AG04450 (cell line): ENCODE data around the gene RYR3. TPM values are rescaled to one million over a fixed set of nuclear protein-coding genes. Genes with fewer than 3 reads are reported as not detected.

Experiments
- CTCF ChIA-PET: fragments of 300-600, 350-600 bp; formaldehyde crosslinking; extraction: SDS; loops from one replicate; lab custom pipeline; 2022; ENCODE audit warnings: antibody characterized with exemption, inconsistent platforms; lab: Charles Lee
- POLR2A ChIA-PET: fragments of 350-600 bp; formaldehyde crosslinking; extraction: SDS; loops from one replicate; lab custom pipeline; 2021; ENCODE audit warnings: antibody characterized with exemption, inconsistent platforms; lab: Yijun Ruan, JAX
- DNase-seq: peaks from one replicate; pipeline ENCODE4 v3.0.0-alpha.2; 2011; ENCODE audit warnings: low read depth, low spot score
- H3K27ac ChIP-seq: one replicate; pipeline ENCODE4 v1.5.1; 2012; ENCODE audit warnings: low read depth, low read length, control low read depth
- H3K27me3 ChIP-seq: one replicate; pipeline ENCODE4 v1.6.0; 2012; ENCODE audit warnings: low read length; ENCODE audit not compliant: control insufficient read depth, insufficient read depth
- H3K4me3 ChIP-seq: 2 replicates; pipeline ENCODE4 v1.5.1; 2011; ENCODE audit warnings: mild to moderate bottlenecking, low read depth, low read length, control low read depth
- H3K9me3 ChIP-seq: 2 replicates; pipeline ENCODE4 v1.5.1; 2012; ENCODE audit warnings: low read length; ENCODE audit not compliant: control insufficient read depth, insufficient read depth
- CTCF ChIP-seq: IDR thresholded peaks from 2 replicates; pipeline ENCODE4 v1.5.1; 2011; ENCODE audit warnings: low read depth, low read length, control low read depth, inconsistent platforms
- polyA plus RNA-seq: library from polyadenylated mRNA; depleted of rRNA; stranded (reverse); fragments of >200 nt; gene quantifications from 2 replicates; pipeline ENCODE4 v1.2.3, GENCODE V29; 2011

The RYR3 gene
- polyA plus RNA-seq, 1 experiment: not detected

DNA sequence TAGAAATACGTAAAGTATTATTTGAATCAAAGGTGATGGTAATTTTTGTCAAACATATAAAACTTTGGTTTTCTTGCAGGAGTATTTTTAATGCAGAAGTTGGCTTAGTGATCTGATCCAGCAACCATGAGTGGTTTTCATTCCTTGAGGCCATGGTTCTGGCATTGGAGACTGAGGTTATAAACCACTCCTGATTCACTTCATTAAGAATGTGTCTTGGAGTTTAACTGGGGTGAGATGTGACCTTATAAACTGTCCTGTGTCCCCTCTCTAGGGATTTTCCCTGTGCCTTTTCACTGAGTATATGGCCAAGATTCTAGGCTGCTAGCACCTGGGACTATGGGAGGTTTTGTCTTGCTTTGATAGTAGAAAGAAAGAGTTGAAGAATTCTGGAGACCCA, 94.3 kb downstream of the RYR3 start:
- no peak for DNase-seq
- Histone ChIP-seq H3K27ac (no peak overlapping the region), H3K27me3 (no peaks in the 10 kb centered on the region), H3K9me3 (no peaks in the 10 kb centered on the region), H3K4me3 (no peak overlapping the region)
- ChIA-PET POLR2A (no interaction called here), CTCF (interaction anchor here (0.6 kb wide), 1 partner anchor 332 kb away, joined by 3 read pairs; no protein-coding TSS in a partner anchor)
- TF ChIP-seq CTCF: no peak

- no peak for TF ChIP-seq CTCF
- H3K27me3 ChIP-seq: no peaks in the 10 kb centered on the region
- DNase-seq: no peak
- CTCF ChIA-PET: no interaction called here
- H3K4me3 ChIP-seq: no peak overlapping the region
- no peaks in the 10 kb centered on the region for H3K9me3 ChIP-seq
- no peak overlapping the region for H3K27ac ChIP-seq
- POLR2A ChIA-PET: no interaction called here
Observed at GRCh38 chr15:33411596-33412540, 101.1 kb downstream of the RYR3 start.

DNA sequence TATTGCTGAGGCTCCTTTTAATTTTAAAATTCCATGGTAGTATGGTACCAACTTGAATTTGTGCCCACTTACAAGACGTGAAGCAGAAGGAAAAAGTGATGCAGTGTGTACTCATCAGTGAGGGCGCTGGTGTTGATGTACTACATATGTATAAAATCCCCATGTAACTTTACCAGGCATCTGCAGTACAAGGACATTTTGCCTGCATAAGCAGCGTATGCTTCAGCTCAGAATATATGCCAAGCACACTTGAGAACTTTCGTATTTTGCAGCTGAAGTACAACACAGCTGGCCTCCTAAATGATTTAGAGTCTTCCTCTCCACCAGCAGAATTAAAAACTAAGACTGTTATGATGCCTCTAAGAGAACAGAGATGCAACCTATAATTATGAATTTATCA, 108.9 kb downstream of the RYR3 start:
- no peak overlapping the region for H3K4me3 ChIP-seq
- no peak overlapping the region for H3K27ac ChIP-seq
- TF ChIP-seq CTCF: no peak
- POLR2A ChIA-PET: no interaction called here
- no peak for DNase-seq
- no peaks in the 10 kb centered on the region for H3K27me3 ChIP-seq
- CTCF ChIA-PET: no interaction called here
- no peaks in the 10 kb centered on the region for H3K9me3 ChIP-seq

- H3K4me3 ChIP-seq: no peak overlapping the region
- H3K9me3 ChIP-seq: no peaks in the 10 kb centered on the region
- no peaks in the 10 kb centered on the region for H3K27me3 ChIP-seq
- POLR2A ChIA-PET: no interaction called here
- DNase-seq: no peak
- no peak for TF ChIP-seq CTCF
- H3K27ac ChIP-seq: no peak overlapping the region
- CTCF ChIA-PET: no interaction called here
Observed at GRCh38 chr15:33424025-33424424, 113.3 kb downstream of the RYR3 start.

DNA sequence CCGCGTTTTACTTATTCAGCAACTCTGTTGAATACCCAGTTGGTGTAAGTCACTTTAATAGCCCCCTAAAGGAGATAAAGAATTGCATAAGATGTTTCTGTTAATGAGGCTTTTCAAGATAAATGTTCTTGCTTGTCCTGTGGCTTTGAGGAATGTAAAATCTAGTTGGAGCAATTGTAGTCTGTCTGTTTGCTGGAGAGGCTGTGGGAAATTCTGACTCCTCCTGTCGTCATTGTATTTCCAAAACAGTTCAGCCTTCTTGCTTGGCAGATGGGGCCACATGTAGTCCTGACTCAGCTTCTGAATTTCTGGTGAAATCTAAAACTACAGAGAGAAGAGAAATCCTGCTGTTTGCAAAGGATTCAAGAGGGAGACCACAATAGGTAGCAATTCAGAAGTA, 114.4 kb downstream of the RYR3 start:
- POLR2A ChIA-PET: no interaction called here
- Histone ChIP-seq H3K9me3 (no peaks in the 10 kb centered on the region), H3K4me3 (no peak overlapping the region), H3K27me3 (no peaks in the 10 kb centered on the region), H3K27ac (no peak overlapping the region)
- DNase-seq: no peak
- CTCF ChIA-PET: interaction anchor here (0.6 kb wide), 1 partner anchor 569 kb away, joined by 4 read pairs; no protein-coding TSS in a partner anchor
- TF ChIP-seq CTCF: no peak
